ENCODE data around the gene WSB1.

WSB1 gene

DNA sequence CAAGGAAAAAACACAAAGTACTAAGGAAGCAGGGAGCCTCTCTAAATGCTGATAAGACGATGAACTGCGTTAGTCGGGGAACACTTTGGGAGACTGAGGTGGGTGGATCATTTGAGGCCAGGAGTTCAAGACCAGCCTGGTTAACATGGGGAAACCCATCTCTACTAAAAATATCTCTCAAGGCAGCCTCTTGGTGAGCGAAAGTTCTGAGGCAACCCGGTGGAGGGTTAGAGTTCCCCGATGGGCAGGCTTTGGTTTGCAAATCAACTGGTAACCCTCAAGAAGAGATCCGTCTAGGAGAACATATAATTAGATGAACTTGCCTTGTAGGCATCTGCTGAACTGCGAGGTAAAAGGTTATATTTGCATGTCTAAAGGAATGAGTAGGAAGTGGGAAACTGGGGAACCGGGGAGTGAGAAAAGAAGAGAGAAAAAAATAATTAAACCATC, 44.6 kb downstream of the WSB1 start:
- H3K4me1 ChIP-seq (ENCODE audit: insufficient read depth, low read length, poor library complexity, severe bottlenecking): peaks cover 19% of the 10 kb centered on the region
- no peaks in the 10 kb centered on the region for H3K9me3 ChIP-seq (ENCODE audit: insufficient read depth, low read depth, low read length)
- no peak overlapping the region for H3K9ac ChIP-seq (ENCODE audit: low read depth, low read length, poor library complexity, severe bottlenecking)
- no peaks in the 10 kb centered on the region for H3K79me2 ChIP-seq (ENCODE audit: insufficient read depth, low read length)
- H3K4me2 ChIP-seq (ENCODE audit: low read depth, low read length, poor library complexity, severe bottlenecking): no peak overlapping the region
- no peaks in the 10 kb centered on the region for H3K27me3 ChIP-seq (ENCODE audit: insufficient read depth, low read length, poor library complexity, severe bottlenecking)
- H2AFZ ChIP-seq (ENCODE audit: low read length): no peak overlapping the region
- H3K4me3 ChIP-seq (ENCODE audit: low read length, poor library complexity, severe bottlenecking): no peak overlapping the region
- H4K20me1 ChIP-seq (ENCODE audit: insufficient read depth, low read length, poor library complexity, severe bottlenecking): no peaks in the 10 kb centered on the region
- no peaks in the 10 kb centered on the region for H3K9me2 ChIP-seq (replicated peaks; ENCODE audit: low read depth, low read length)
- TF ChIP-seq EZH2phosphoT487 (IDR thresholded peaks at IDR 0.05; ENCODE audit: borderline replicate concordance): no peak
- TF ChIP-seq, protein P1, sequence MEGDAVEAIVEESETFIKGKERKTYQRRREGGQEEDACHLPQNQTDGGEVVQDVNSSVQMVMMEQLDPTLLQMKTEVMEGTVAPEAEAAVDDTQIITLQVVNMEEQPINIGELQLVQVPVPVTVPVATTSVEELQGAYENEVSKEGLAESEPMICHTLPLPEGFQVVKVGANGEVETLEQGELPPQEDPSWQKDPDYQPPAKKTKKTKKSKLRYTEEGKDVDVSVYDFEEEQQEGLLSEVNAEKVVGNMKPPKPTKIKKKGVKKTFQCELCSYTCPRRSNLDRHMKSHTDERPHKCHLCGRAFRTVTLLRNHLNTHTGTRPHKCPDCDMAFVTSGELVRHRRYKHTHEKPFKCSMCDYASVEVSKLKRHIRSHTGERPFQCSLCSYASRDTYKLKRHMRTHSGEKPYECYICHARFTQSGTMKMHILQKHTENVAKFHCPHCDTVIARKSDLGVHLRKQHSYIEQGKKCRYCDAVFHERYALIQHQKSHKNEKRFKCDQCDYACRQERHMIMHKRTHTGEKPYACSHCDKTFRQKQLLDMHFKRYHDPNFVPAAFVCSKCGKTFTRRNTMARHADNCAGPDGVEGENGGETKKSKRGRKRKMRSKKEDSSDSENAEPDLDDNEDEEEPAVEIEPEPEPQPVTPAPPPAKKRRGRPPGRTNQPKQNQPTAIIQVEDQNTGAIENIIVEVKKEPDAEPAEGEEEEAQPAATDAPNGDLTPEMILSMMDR (conservative IDR thresholded peaks at IDR 0.05; ENCODE audit: low read length): no peak
- no peaks in the 10 kb centered on the region for H3K36me3 ChIP-seq (ENCODE audit: insufficient read depth, low read length)
- no peaks in the 10 kb centered on the region for H3F3A ChIP-seq (ENCODE audit: low read depth)

DNA sequence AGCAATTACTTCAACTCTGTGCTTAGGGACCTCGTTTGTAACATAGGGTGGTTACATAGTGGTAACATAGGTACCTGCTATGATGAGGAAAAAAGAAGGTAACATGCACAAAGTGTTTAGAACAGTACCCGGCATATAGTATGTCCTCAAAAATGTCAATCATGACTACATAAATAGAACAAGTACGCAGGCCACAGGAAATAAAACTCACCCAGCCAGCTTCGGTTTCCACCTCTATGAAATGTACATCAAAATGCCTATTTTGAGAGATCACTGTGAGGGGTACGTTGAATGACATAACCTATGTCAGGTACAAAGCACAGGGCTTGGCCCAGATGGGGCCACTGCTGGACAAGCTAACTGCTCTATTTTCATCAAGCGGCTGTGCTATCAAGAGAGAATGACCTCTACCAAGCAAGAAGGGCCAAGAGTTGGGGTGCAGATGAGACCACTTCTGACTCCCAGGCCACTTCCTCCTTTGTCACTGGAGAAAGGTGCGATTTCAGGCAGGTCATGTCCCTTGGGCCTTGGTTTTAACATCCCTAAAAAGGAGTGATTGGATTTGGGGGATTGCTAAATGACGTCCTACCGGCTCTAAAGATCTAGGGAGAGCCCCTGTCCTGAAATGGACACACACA, 45.4 kb downstream of the WSB1 start:
- Histone ChIP-seq H3F3A (ENCODE audit: low read depth) (no peaks in the 10 kb centered on the region), H3K4me1 (ENCODE audit: insufficient read depth, low read length, poor library complexity, severe bottlenecking) (peaks cover 26% of the 10 kb centered on the region), H3K27me3 (ENCODE audit: insufficient read depth, low read length, poor library complexity, severe bottlenecking) (no peaks in the 10 kb centered on the region), H3K9ac (ENCODE audit: low read depth, low read length, poor library complexity, severe bottlenecking) (no peak overlapping the region), H4K20me1 (ENCODE audit: insufficient read depth, low read length, poor library complexity, severe bottlenecking) (no peaks in the 10 kb centered on the region), H3K9me3 (ENCODE audit: insufficient read depth, low read depth, low read length) (no peaks in the 10 kb centered on the region), H3K9me2 (replicated peaks; ENCODE audit: low read depth, low read length) (no peaks in the 10 kb centered on the region), H3K79me2 (ENCODE audit: insufficient read depth, low read length) (no peaks in the 10 kb centered on the region), H3K4me2 (ENCODE audit: low read depth, low read length, poor library complexity, severe bottlenecking) (peak overlapping the region; percentile 12), H3K36me3 (ENCODE audit: insufficient read depth, low read length) (no peaks in the 10 kb centered on the region), H2AFZ (ENCODE audit: low read length) (no peak overlapping the region), H3K4me3 (ENCODE audit: low read length, poor library complexity, severe bottlenecking) (no peak overlapping the region)
- TF ChIP-seq, protein P1 (conservative IDR thresholded peaks at IDR 0.05; ENCODE audit: low read length): no peak
- TF ChIP-seq EZH2phosphoT487 (IDR thresholded peaks at IDR 0.05; ENCODE audit: borderline replicate concordance): no peak

DNA sequence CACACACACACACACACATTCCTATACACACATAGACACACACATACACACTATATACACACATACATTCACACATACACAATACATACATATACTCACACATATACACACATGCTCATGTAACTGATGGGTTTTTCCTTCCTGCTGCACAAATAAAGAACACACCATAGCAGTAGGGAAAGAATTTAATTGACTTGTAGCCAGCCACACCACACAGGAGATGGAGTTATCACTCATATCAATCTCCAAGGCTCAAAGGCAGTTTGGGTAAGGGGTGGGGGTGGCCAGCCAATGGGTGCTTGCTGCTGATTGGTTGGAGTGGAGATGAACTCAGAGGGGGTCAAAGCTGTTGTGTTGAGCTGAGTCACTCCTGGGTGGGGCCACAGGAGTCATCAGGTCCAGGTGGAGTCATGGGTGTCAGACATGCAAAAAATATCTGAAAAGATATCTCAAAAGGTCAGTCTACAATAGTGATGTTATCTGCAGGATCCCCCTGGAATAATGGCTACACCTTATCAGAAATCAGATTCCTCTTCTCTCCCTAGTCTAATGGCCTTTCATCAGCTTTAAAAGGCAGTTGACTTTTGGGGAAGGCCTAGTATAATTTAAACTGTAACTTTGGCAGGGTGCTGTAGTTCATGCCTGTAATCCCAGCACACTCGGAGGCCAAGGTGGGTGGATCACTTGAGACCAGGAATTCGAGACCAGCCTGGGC, 46.1 kb downstream of the WSB1 start:
- Histone ChIP-seq H3K27me3 (ENCODE audit: insufficient read depth, low read length, poor library complexity, severe bottlenecking) (no peaks in the 10 kb centered on the region), H3K9me2 (replicated peaks; ENCODE audit: low read depth, low read length) (no peaks in the 10 kb centered on the region), H3K79me2 (ENCODE audit: insufficient read depth, low read length) (no peaks in the 10 kb centered on the region), H4K20me1 (ENCODE audit: insufficient read depth, low read length, poor library complexity, severe bottlenecking) (no peaks in the 10 kb centered on the region), H3F3A (ENCODE audit: low read depth) (no peaks in the 10 kb centered on the region), H3K4me3 (ENCODE audit: low read length, poor library complexity, severe bottlenecking) (no peak overlapping the region), H3K4me1 (ENCODE audit: insufficient read depth, low read length, poor library complexity, severe bottlenecking) (peaks cover 27% of the 10 kb centered on the region), H3K9ac (ENCODE audit: low read depth, low read length, poor library complexity, severe bottlenecking) (no peak overlapping the region), H2AFZ (ENCODE audit: low read length) (no peak overlapping the region), H3K4me2 (ENCODE audit: low read depth, low read length, poor library complexity, severe bottlenecking) (peak overlapping the region; percentile 12), H3K9me3 (ENCODE audit: insufficient read depth, low read depth, low read length) (no peaks in the 10 kb centered on the region), H3K36me3 (ENCODE audit: insufficient read depth, low read length) (no peaks in the 10 kb centered on the region)
- TF ChIP-seq, protein P1 (conservative IDR thresholded peaks at IDR 0.05; ENCODE audit: low read length): no peak
- no peak for TF ChIP-seq EZH2phosphoT487 (IDR thresholded peaks at IDR 0.05; ENCODE audit: borderline replicate concordance)
